ENCODE results near the gene ADCK2. TPM values are rescaled to one million over a fixed set of nuclear protein-coding genes. Genes with fewer than 3 reads are reported as not detected.
A peak's percentile ranks its signal among the peaks of the same experiment; 100 is the strongest.

The ADCK2 gene
- polyA plus RNA-seq, 1 of the 3 experiments (the other 2 are of a cell fraction), result 19.0 TPM

GRCh38 chr7:140696680-140697446 is 24.1 kb downstream of the ADCK2 start, which contains the start of gene NDUFB2 (continued):
- TF ChIP-seq MEF2A (IDR thresholded peaks at IDR 0.05; ENCODE audit: borderline replicate concordance, low read depth) (no peak), REST (IDR thresholded peaks at IDR 0.05; ENCODE audit: low read depth, low read length) (no peak), TEAD4 (IDR thresholded peaks at IDR 0.05; ENCODE audit: borderline replicate concordance, insufficient read depth) (no peak), RCOR1 (IDR thresholded peaks at IDR 0.05; ENCODE audit: low read length) (no peak), ELF1 (IDR thresholded peaks at IDR 0.05) (peak; percentile 77), NFIC (IDR thresholded peaks at IDR 0.05; ENCODE audit: borderline replicate concordance) (no peak; the same call in 1 of the 2 replicates), FOXM1 (IDR thresholded peaks at IDR 0.05; ENCODE audit: low read depth) (no peak), RFX5 (IDR thresholded peaks at IDR 0.05; ENCODE audit: low read length) (no peak), TCF12 (IDR thresholded peaks at IDR 0.05) (no peak), FOXJ3 (CRISPR knock-in tag; IDR thresholded peaks at IDR 0.05) (no peak), EZH2phosphoT487 (IDR thresholded peaks at IDR 0.05; ENCODE audit: borderline replicate concordance, low read depth) (no peak), GABPA (IDR thresholded peaks at IDR 0.05; ENCODE audit: low read depth) (peak; percentile 40), RAD21 (IDR thresholded peaks at IDR 0.05; ENCODE audit: low read length) (no peak), RXRA (IDR thresholded peaks at IDR 0.05; ENCODE audit: borderline replicate concordance, low read depth) (no peak), POLR2AphosphoS5 (IDR thresholded peaks at IDR 0.05; ENCODE audit: low read depth, low read length) (peak; percentile 96)
- TF ChIP-seq, protein P1, sequence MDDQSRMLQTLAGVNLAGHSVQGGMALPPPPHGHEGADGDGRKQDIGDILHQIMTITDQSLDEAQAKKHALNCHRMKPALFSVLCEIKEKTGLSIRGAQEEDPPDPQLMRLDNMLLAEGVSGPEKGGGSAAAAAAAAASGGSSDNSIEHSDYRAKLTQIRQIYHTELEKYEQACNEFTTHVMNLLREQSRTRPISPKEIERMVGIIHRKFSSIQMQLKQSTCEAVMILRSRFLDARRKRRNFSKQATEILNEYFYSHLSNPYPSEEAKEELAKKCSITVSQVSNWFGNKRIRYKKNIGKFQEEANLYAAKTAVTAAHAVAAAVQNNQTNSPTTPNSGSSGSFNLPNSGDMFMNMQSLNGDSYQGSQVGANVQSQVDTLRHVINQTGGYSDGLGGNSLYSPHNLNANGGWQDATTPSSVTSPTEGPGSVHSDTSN (IDR thresholded peaks at IDR 0.05), result peak; percentile 74; the same call in 1 of the 2 replicates
- TF ChIP-seq, protein P2, sequence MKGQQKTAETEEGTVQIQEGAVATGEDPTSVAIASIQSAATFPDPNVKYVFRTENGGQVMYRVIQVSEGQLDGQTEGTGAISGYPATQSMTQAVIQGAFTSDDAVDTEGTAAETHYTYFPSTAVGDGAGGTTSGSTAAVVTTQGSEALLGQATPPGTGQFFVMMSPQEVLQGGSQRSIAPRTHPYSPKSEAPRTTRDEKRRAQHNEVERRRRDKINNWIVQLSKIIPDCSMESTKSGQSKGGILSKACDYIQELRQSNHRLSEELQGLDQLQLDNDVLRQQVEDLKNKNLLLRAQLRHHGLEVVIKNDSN (IDR thresholded peaks at IDR 0.05; ENCODE audit: borderline replicate concordance, low read depth), result peak; percentile 72
- TF ChIP-seq, protein P3, sequence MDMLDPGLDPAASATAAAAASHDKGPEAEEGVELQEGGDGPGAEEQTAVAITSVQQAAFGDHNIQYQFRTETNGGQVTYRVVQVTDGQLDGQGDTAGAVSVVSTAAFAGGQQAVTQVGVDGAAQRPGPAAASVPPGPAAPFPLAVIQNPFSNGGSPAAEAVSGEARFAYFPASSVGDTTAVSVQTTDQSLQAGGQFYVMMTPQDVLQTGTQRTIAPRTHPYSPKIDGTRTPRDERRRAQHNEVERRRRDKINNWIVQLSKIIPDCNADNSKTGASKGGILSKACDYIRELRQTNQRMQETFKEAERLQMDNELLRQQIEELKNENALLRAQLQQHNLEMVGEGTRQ (IDR thresholded peaks at IDR 0.05; ENCODE audit: borderline replicate concordance, low read depth, low read length), result no peak

All from SK-N-SH (cell line).